Measurements from ENCODE around the gene PITPNB.

PITPNB gene

GRCh38 chr22:27859336-27859735 lies 59.7 kb downstream of the PITPNB start:
- DNase-seq (ENCODE audit: low read depth in 3 of 3), result no peak

GRCh38 chr22:27858626-27859025 lies 60.4 kb downstream of the PITPNB start:
- no peak for DNase-seq (ENCODE audit: low read depth in 3 of 3)

GRCh38 chr22:27857443-27857842 lies 61.6 kb downstream of the PITPNB start:
- no peak for DNase-seq (ENCODE audit: low read depth in 3 of 3)

GRCh38 chr22:27856386-27856785 lies 62.7 kb downstream of the PITPNB start:
- no peak for DNase-seq (ENCODE audit: low read depth in 3 of 3)

GRCh38 chr22:27853424-27853823 lies 65.6 kb downstream of the PITPNB start:
- DNase-seq (ENCODE audit: low read depth in 3 of 3), result no peak

- DNase-seq (ENCODE audit: low read depth in 3 of 3), result no peak
Measured at GRCh38 chr22:27851974-27852746, 66.9 kb downstream of the PITPNB start.

- DNase-seq (ENCODE audit: low read depth in 3 of 3), result no peak
Measured at GRCh38 chr22:27850000-27850521, 69.0 kb downstream of the PITPNB start.

- DNase-seq (ENCODE audit: low read depth in 3 of 3), result no peak
Measured at GRCh38 chr22:27848005-27848404, 71.1 kb downstream of the PITPNB start.

GRCh38 chr22:27846910-27847309 lies 72.1 kb downstream of the PITPNB start:
- DNase-seq (ENCODE audit: low read depth in 3 of 3), result no peak

- DNase-seq (ENCODE audit: low read depth in 3 of 3), result no peak
Measured at GRCh38 chr22:27846248-27846757, 72.8 kb downstream of the PITPNB start.

- DNase-seq (ENCODE audit: low read depth in 3 of 3), result no peak
Measured at GRCh38 chr22:27845644-27846043, 73.4 kb downstream of the PITPNB start.

- no peak for DNase-seq (ENCODE audit: low read depth in 3 of 3)
Measured at GRCh38 chr22:27844656-27845591, 74.1 kb downstream of the PITPNB start.

- no peak for DNase-seq (ENCODE audit: low read depth in 3 of 3)
Measured at GRCh38 chr22:27844256-27844655, 74.8 kb downstream of the PITPNB start.

- no peak for DNase-seq (ENCODE audit: low read depth in 3 of 3)
Measured at GRCh38 chr22:27843441-27843840, 75.6 kb downstream of the PITPNB start.

GRCh38 chr22:27842669-27843431 lies 76.2 kb downstream of the PITPNB start:
- no peak for DNase-seq (ENCODE audit: low read depth in 3 of 3)

GRCh38 chr22:27842201-27842600 lies 76.9 kb downstream of the PITPNB start:
- no peak for DNase-seq (ENCODE audit: low read depth in 3 of 3)

GRCh38 chr22:27840436-27840835 lies 78.6 kb downstream of the PITPNB start:
- no peak for DNase-seq (ENCODE audit: low read depth in 3 of 3)

- no peak for DNase-seq (ENCODE audit: low read depth in 3 of 3)
Measured at GRCh38 chr22:27839057-27839660, 79.9 kb downstream of the PITPNB start.

- DNase-seq (ENCODE audit: low read depth in 3 of 3), result no peak
Measured at GRCh38 chr22:27836181-27836580, 82.9 kb downstream of the PITPNB start.

GRCh38 chr22:27835446-27835845 lies 83.6 kb downstream of the PITPNB start:
- no peak for DNase-seq (ENCODE audit: low read depth in 3 of 3)

All from stimulated activated CD4-positive, alpha-beta T cell treated with anti-CD3 and anti-CD28 coated beads, TNF-alpha, amount 100 ng/mL, for 4 hours (primary cell).